Upper lobe of right lung (tissue), 1 donor: Measurements from ENCODE around the gene PEX14. TPM values are rescaled to one million over a fixed set of nuclear protein-coding genes. Genes with fewer than 3 reads are reported as not detected.
A peak's percentile ranks its signal among the peaks of the same experiment; 100 is the strongest.

Experiments used
- ATAC-seq: fragments of 200-7000 bp; cut with Tn5 transposase; one replicate; pipeline ENCODE4 v1.9.1; 2020; ENCODE audit warnings: mild to moderate bottlenecking, moderate library complexity
- DNase-seq: peaks from one replicate; pipeline ENCODE4 v3.0.0-alpha.2; 2020
- H3K27ac ChIP-seq: fragments of 200-600 bp; one replicate; pipeline ENCODE4 v1.8.0; 2022
- H3K27me3 ChIP-seq: fragments of 200-600 bp; one replicate; pipeline ENCODE4 v1.8.0; 2022; ENCODE audit warnings: mild to moderate bottlenecking
- H3K36me3 ChIP-seq: fragments of 200-600 bp; one replicate; pipeline ENCODE4 v1.8.0; 2022
- H3K4me1 ChIP-seq: fragments of 200-600 bp; one replicate; pipeline ENCODE4 v1.8.0; 2022
- H3K4me3 ChIP-seq: fragments of 200-600 bp; one replicate; pipeline ENCODE4 v1.8.0; 2022; ENCODE audit warnings: mild to moderate bottlenecking
- H3K9me3 ChIP-seq: fragments of 200-600 bp; one replicate; pipeline ENCODE4 v1.8.0; 2022
- CTCF ChIP-seq: fragments of 200-600 bp; IDR thresholded peaks from one replicate; pipeline ENCODE4 v1.8.0; 2022; ENCODE audit warnings: antibody characterized with exemption
- intact Hi-C: fragments of 100-400 bp; cut with DNase I; formaldehyde crosslinking; loops from one replicate; pipeline ENCODE4 v1.11.0; 2022
- total RNA-seq: library from RNA; stranded (reverse); fragmentation: NEBNext Ultra II Directional; extraction: Animal tissue kit (Norgen Biotek cat#: 25700); gene quantifications from one replicate; pipeline ENCODE4 v1.2.1, GENCODE V29; 2021
- donor health status: DM: no; HTN: yes; CAD: no; lungs with severe emphysema.

PEX14 gene
- total RNA-seq, 1 donor from 2014 or later, result 25.8 TPM

GRCh38 chr1:10655002-10655401, 180.3 kb downstream of the PEX14 start:
- H3K4me1 ChIP-seq, result peaks cover 8% of the 10 kb centered on the region
- no peak for TF ChIP-seq CTCF
- no peaks in the 10 kb centered on the region for H3K27me3 ChIP-seq
- no peak for ATAC-seq
- no peak for DNase-seq
- intact Hi-C loops, result no loop called here
- no peak overlapping the region for H3K27ac ChIP-seq
- H3K9me3 ChIP-seq, result no peaks in the 10 kb centered on the region
- H3K36me3 ChIP-seq, result peaks cover 18% of the 10 kb centered on the region
- H3K4me3 ChIP-seq, result no peak overlapping the region

- ATAC-seq, result no peak
- DNase-seq, result no peak
- Histone ChIP-seq H3K4me3 (no peak overlapping the region), H3K4me1 (peaks cover 3% of the 10 kb centered on the region), H3K36me3 (peaks cover 18% of the 10 kb centered on the region), H3K27ac (no peak overlapping the region), H3K27me3 (no peaks in the 10 kb centered on the region), H3K9me3 (no peaks in the 10 kb centered on the region)
- intact Hi-C loops, result no loop called here
- no peak for TF ChIP-seq CTCF
These were observed 181.7 kb downstream of the PEX14 start for GRCh38 chr1:10656431-10656830.

- Histone ChIP-seq H3K36me3 (peaks cover 18% of the 10 kb centered on the region), H3K27ac (no peak overlapping the region), H3K4me3 (no peak overlapping the region), H3K9me3 (no peaks in the 10 kb centered on the region), H3K27me3 (no peaks in the 10 kb centered on the region), H3K4me1 (peaks cover 3% of the 10 kb centered on the region)
- no peak for TF ChIP-seq CTCF
- peak; percentile 1 for ATAC-seq
- intact Hi-C loops, result no loop called here
- no peak for DNase-seq
These were observed 182.5 kb downstream of the PEX14 start for GRCh38 chr1:10657088-10657847.

- no peaks in the 10 kb centered on the region for H3K27me3 ChIP-seq
- no peak overlapping the region for H3K27ac ChIP-seq
- no peak for TF ChIP-seq CTCF
- ATAC-seq (no peak), DNase-seq (no peak)
- peaks cover 12% of the 10 kb centered on the region for H3K36me3 ChIP-seq
- H3K4me3 ChIP-seq, result no peak overlapping the region
- H3K4me1 ChIP-seq, result peaks cover 7% of the 10 kb centered on the region
- no peaks in the 10 kb centered on the region for H3K9me3 ChIP-seq
- intact Hi-C loops, result no loop called here
These were observed 183.8 kb downstream of the PEX14 start for GRCh38 chr1:10658396-10659066.

- H3K36me3 ChIP-seq, result peaks cover 12% of the 10 kb centered on the region
- H3K27me3 ChIP-seq, result no peaks in the 10 kb centered on the region
- no peak for TF ChIP-seq CTCF
- DNase-seq (no peak), ATAC-seq (no peak)
- H3K4me3 ChIP-seq, result no peak overlapping the region
- intact Hi-C loops, result no loop called here
- H3K4me1 ChIP-seq, result peaks cover 14% of the 10 kb centered on the region
- no peak overlapping the region for H3K27ac ChIP-seq
- H3K9me3 ChIP-seq, result no peaks in the 10 kb centered on the region
These were observed 184.5 kb downstream of the PEX14 start for GRCh38 chr1:10659218-10659617.
